Mucosa of rectum (tissue), 2 donors: Measurements from ENCODE around the gene PRELID2.
"Not testable (repeated sequence)": the region's sequence is repeated elsewhere in the genome, so short reads cannot be mapped to it uniquely, and the experiment has no call there.

Experiments
- H3K27ac ChIP-seq, 2 donors: one replicate each; pipeline ENCODE4 v1.7.0; 2013; ENCODE audit warnings: inconsistent platforms in 2 of 2, low read depth in 2 of 2, low read length in 2 of 2
- H3K27me3 ChIP-seq, 2 donors: one replicate each; pipeline ENCODE4 v1.7.0; 2013; ENCODE audit warnings: low read length in 2 of 2; ENCODE audit not compliant: control insufficient read depth in 2 of 2, insufficient read depth in 2 of 2
- H3K36me3 ChIP-seq, 2 donors: one replicate each; pipeline ENCODE4 v1.7.0; 2013; ENCODE audit warnings: low read length in 2 of 2; ENCODE audit not compliant: control insufficient read depth in 2 of 2, insufficient read depth in 2 of 2
- H3K4me1 ChIP-seq, 2 donors: one replicate each; pipeline ENCODE4 v1.7.0; 2013; ENCODE audit warnings: low read length in 2 of 2, mild to moderate bottlenecking in 1 of 2; ENCODE audit not compliant: control insufficient read depth in 2 of 2, insufficient read depth in 2 of 2
- H3K4me3 ChIP-seq, 2 donors: one replicate each; pipeline ENCODE4 v1.7.0; 2013; ENCODE audit warnings: low read length in 2 of 2
- H3K9ac ChIP-seq, 2 donors: one replicate each; pipeline ENCODE4 v1.7.0; 2013; ENCODE audit warnings: low read length in 2 of 2, low read depth in 1 of 2, mild to moderate bottlenecking in 1 of 2
- H3K9me3 ChIP-seq, 2 donors: one replicate each; pipeline ENCODE4 v1.7.0; 2013; ENCODE audit warnings: low read length in 2 of 2; ENCODE audit not compliant: control insufficient read depth in 2 of 2
- donor health status: healthy.
- donor health status: Normal muscosa, but diverticular disease.

PRELID2 gene

DNA sequence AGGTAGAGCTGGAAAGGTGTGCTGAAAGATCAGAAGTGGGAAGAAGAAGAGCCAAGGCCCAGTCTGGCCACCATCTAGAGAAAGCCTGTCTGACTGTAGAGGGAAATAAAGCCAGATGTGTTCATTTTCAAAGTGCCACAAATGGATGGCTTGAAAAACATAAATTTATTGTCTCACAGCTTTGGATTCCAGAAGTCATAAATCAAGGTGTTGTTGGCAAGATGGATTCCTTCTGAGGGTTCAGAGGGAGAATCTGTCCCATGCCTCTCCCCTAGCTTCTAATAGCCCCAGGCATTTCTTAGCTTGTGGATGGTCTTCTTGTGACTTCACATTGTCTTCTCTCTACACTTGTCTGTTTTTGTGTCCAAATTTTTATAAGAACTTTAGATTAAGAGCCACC, 6.2 kb upstream of the PRELID2 start:
- Histone ChIP-seq H3K9me3 (no peaks in the 10 kb centered on the region), H3K27ac (no peak overlapping the region), H3K27me3 (no peaks in the 10 kb centered on the region), H3K4me1 (peaks cover 0 to 3% of the 10 kb centered on the region in 2 donors), H3K9ac (no peak overlapping the region), H3K4me3 (no peak overlapping the region), H3K36me3 (no peaks in the 10 kb centered on the region)

GRCh38 chr5:145840458-145841132, 5.5 kb upstream of the PRELID2 start:
- no peaks in the 10 kb centered on the region for H3K27me3 ChIP-seq
- no peak overlapping the region for H3K9ac ChIP-seq
- no peaks in the 10 kb centered on the region for H3K36me3 ChIP-seq
- H3K4me3 ChIP-seq = no peak overlapping the region
- no peak overlapping the region for H3K27ac ChIP-seq
- no peaks in the 10 kb centered on the region for H3K9me3 ChIP-seq
- peaks cover 0 to 10% of the 10 kb centered on the region in 2 donors for H3K4me1 ChIP-seq

- Histone ChIP-seq H3K4me3 (no peak overlapping the region), H3K9me3 (no peaks in the 10 kb centered on the region), H3K4me1 (peaks cover 3 to 21% of the 10 kb centered on the region in 2 donors), H3K27me3 (no peaks in the 10 kb centered on the region), H3K27ac (no peak overlapping the region), H3K36me3 (no peaks in the 10 kb centered on the region), H3K9ac (no peak overlapping the region)
These were observed 3.1 kb upstream of the PRELID2 start for GRCh38 chr5:145838276-145838675.

GRCh38 chr5:145836241-145836640, 1.1 kb upstream of the PRELID2 start:
- H3K27me3 ChIP-seq, H3K9me3 ChIP-seq, H3K36me3 ChIP-seq: not testable (repeated sequence)
- H3K27ac ChIP-seq = peak overlapping the region; percentile 84 to 97
- H3K9ac ChIP-seq = peak overlapping the region; percentile 84 to 89
- peak overlapping the region; percentile 82 to 94 for H3K4me3 ChIP-seq
- H3K4me1 ChIP-seq = peaks cover 9 to 21% of the 10 kb centered on the region in 2 donors

- peak overlapping the region; percentile 82 to 94 for H3K4me3 ChIP-seq
These were observed 702 bp upstream of the PRELID2 start for GRCh38 chr5:145835848-145836239.

GRCh38 chr5:145834554-145834916, 607 bp downstream of the PRELID2 start:
- H3K9ac ChIP-seq = peak overlapping the region; percentile 84 to 89
- H3K4me1 ChIP-seq = peaks cover 15 to 27% of the 10 kb centered on the region in 2 donors
- peak overlapping the region; percentile 82 to 94 for H3K4me3 ChIP-seq
- no peaks in the 10 kb centered on the region for H3K27me3 ChIP-seq
- peak overlapping the region; percentile 84 to 97 for H3K27ac ChIP-seq
- no peaks in the 10 kb centered on the region for H3K36me3 ChIP-seq
- no peaks in the 10 kb centered on the region for H3K9me3 ChIP-seq

More at GRCh38 chr5:145835848-145836239, 702 bp upstream of the PRELID2 start:
- H3K36me3 ChIP-seq = no peaks in the 10 kb centered on the region
- H3K9me3 ChIP-seq = no peaks in the 10 kb centered on the region
- no peaks in the 10 kb centered on the region for H3K27me3 ChIP-seq
- H3K9ac ChIP-seq = peak overlapping the region; percentile 84 to 89
- H3K27ac ChIP-seq = peak overlapping the region; percentile 84 to 97
- H3K4me1 ChIP-seq = peaks cover 12 to 21% of the 10 kb centered on the region in 2 donors

DNA sequence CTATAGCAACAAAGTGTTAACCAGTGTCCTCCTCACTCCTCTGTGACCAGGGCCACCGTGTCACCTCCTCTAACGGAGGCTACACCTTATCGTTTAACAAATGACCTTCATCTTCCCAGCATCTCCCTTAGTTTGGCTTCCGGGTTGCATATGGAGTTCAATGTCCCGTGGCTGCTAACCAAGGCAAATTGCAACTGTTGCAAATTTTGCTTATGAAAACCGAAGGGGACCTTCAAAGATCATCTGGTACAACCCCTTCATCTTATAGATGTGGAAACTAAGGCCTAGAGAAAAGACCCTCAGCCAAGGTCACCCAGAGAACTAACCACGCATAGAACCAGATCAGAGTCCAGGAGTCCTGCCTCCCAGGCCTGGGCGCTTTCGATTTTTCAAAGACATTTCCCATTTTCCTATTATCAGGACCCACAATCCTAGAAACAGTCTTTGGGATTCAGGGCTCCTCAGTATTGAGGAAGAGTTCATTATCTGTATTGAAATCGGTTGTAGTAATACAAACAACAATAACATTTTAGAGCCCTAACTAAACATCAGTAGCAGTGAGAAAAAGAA, 1.4 kb downstream of the PRELID2 start:
- Histone ChIP-seq H3K9ac (peak overlapping the region in 1 of 2 donors; percentile 89), H3K4me3 (peak overlapping the region; percentile 82 to 94), H3K36me3 (no peaks in the 10 kb centered on the region), H3K9me3 (no peaks in the 10 kb centered on the region), H3K4me1 (peaks cover 15 to 29% of the 10 kb centered on the region in 2 donors), H3K27ac (peak overlapping the region; percentile 17 to 84), H3K27me3 (no peaks in the 10 kb centered on the region)

DNA sequence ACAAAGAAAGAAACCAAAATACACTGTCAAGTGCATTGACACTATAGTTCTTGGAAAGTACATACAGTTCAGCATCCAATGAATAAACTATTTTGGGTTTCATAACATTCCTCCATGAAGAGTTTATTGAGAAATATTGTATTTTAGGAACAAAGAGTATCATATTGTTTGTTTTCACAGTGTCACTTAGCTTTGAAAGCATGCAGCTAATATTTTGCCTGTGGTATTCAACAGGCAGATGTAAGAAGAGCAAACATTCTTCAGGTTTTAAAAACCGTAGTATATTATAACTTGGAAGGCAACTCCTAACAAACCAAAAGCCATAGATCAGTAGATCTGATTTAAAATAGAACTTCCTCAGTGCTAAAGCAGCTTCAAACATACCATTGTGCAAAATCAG, 4.5 kb downstream of the PRELID2 start:
- H3K9me3 ChIP-seq = no peaks in the 10 kb centered on the region
- no peak overlapping the region for H3K27ac ChIP-seq

DNA sequence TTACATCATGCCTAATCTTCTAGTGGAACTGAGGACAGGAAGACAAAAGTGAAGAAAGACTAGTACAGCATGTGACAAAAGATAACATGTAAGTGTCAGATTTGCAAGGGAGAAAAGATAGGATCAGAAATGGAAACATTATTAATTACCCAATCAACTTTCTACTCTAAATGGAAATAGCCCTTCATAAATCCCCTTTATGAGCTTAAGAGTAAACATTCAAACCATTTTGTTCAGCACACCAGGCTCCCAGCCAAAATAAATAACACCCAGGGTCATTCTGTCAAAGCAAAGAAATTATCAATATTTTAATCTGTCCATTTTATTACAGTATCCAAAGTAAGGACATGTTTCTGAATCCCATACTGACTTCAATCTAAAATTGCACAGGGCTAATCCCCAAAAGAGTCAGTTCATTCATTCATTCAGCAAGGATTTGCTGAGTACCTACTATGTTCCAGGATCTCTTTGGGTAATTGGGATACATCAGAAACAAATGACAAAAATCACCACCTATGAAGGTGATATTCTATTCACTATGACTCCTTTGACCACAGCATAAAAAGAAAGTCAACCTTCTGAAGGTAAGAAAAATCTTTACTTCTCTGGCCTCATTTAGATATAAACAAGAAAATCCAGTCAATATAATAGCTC, 5.3 kb downstream of the PRELID2 start:
- no peak overlapping the region for H3K9ac ChIP-seq
- H3K27ac ChIP-seq = no peak overlapping the region
- no peaks in the 10 kb centered on the region for H3K27me3 ChIP-seq
- no peak overlapping the region for H3K4me3 ChIP-seq
- peaks cover 18 to 22% of the 10 kb centered on the region in 2 donors for H3K4me1 ChIP-seq
- H3K9me3 ChIP-seq = no peaks in the 10 kb centered on the region
- no peaks in the 10 kb centered on the region for H3K36me3 ChIP-seq

More for the DNA sequence above, 4.5 kb downstream of the PRELID2 start:
- no peaks in the 10 kb centered on the region for H3K27me3 ChIP-seq
- H3K36me3 ChIP-seq = no peaks in the 10 kb centered on the region
- H3K9ac ChIP-seq = no peak overlapping the region
- no peak overlapping the region for H3K4me3 ChIP-seq
- peaks cover 18 to 21% of the 10 kb centered on the region in 2 donors for H3K4me1 ChIP-seq
